ENCODE results near the gene CALHM1.
"Not testable (repeated sequence)": the region's sequence is repeated elsewhere in the genome, so short reads cannot be mapped to it uniquely, and the experiment has no call there.

Gene CALHM1

DNA sequence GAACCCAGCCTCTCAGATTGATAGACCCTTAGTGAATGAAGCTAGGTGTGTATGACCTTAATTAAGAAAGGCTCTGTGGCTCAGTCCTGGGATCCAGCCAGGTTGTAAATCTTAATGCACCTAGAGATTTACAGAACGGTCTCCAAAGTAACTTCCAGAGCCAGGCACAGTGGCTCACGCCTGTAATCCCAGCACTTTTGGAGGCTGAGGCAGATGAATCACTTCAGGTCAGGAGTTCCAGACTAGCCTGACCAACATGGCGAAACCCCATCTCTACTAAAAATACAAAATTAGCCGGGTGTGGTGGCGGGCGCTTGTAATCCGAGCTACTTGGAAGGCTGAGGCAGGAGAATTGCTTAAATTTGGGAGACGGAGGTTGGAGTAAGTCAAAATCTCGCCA, 30.8 kb downstream of the CALHM1 start:
- no peak for DNase-seq

GRCh38 chr10:103423748-103424147, 35.0 kb downstream of the CALHM1 start:
- DNase-seq: no peak

- no peak for DNase-seq
Observed at GRCh38 chr10:103419101-103419500, 39.6 kb downstream of the CALHM1 start.

DNA sequence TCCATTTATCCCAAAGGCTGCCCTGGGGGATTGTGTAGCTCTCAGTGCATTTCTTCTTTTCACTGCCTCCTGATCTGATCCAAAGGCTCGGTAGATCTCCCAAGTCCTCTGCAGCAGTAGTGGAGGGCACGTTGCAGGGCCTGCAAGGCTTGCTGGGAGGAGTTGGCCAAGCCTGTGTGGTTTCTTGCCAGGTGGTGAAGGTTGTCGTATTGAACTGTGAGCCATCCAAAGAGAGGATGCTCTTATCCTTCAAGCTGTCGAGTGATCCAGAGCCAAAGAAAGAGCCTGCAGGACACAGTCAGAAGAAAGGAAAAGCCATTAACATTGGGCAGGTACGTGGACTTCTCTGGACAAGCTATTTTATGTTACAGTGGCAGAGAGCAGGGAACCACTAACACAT, 41.1 kb downstream of the CALHM1 start:
- no peak for DNase-seq

GRCh38 chr10:103417148-103417469, 41.6 kb downstream of the CALHM1 start:
- DNase-seq: not testable (repeated sequence)

GRCh38 chr10:103416436-103417147, 42.1 kb downstream of the CALHM1 start:
- DNase-seq: peak; percentile 17 to 32

- DNase-seq: no peak
Observed at GRCh38 chr10:103415581-103415980, 43.1 kb downstream of the CALHM1 start.

- DNase-seq: no peak
Observed at GRCh38 chr10:103413564-103413963, 45.1 kb downstream of the CALHM1 start.
